H9 (cell line): ENCODE measurements around the gene ACP6. TPM values are rescaled to one million over a fixed set of nuclear protein-coding genes. Genes with fewer than 3 reads are reported as not detected.
A peak's percentile ranks its signal among the peaks of the same experiment; 100 is the strongest.

Experiments used
- DNase-seq: peaks from one replicate; pipeline ENCODE4 v3.0.0-alpha.2; 2017
- H2AFZ ChIP-seq: one replicate; pipeline ENCODE4 v1.6.1; 2013; ENCODE audit warnings: mild to moderate bottlenecking, low read length, control low read depth, moderate library complexity
- H2AK5ac ChIP-seq: 2 replicates; pipeline ENCODE4 v1.6.1; 2013; ENCODE audit warnings: low read length, control low read depth, mixed read lengths; ENCODE audit not compliant: insufficient read length
- H2BK120ac ChIP-seq: one replicate; pipeline ENCODE4 v1.6.1; 2013; ENCODE audit warnings: low read depth, mild to moderate bottlenecking, low read length, control low read depth, inconsistent platforms; ENCODE audit not compliant: poor library complexity, severe bottlenecking
- H2BK12ac ChIP-seq: 2 replicates; pipeline ENCODE4 v1.6.1; 2013; ENCODE audit warnings: low read length, control low read depth, mixed read lengths, low read depth; ENCODE audit not compliant: insufficient read length
- H2BK15ac ChIP-seq: 2 replicates; pipeline ENCODE4 v1.6.1; 2013; ENCODE audit warnings: low read depth, low read length, control low read depth
- H2BK20ac ChIP-seq: one replicate; pipeline ENCODE4 v1.6.1; 2013; ENCODE audit warnings: low read depth, mild to moderate bottlenecking, low read length, control low read depth, inconsistent platforms; ENCODE audit not compliant: poor library complexity, severe bottlenecking
- H2BK5ac ChIP-seq: 2 replicates; pipeline ENCODE4 v1.6.1; 2013; ENCODE audit warnings: low read length, control low read depth, mixed read lengths; ENCODE audit not compliant: insufficient read length
- H3K14ac ChIP-seq: 2 replicates; pipeline ENCODE4 v1.6.1; 2013; ENCODE audit warnings: low read length, control low read depth; ENCODE audit not compliant: insufficient read depth
- H3K18ac ChIP-seq: 2 replicates; pipeline ENCODE4 v1.6.1; 2013; ENCODE audit warnings: low read depth, mild to moderate bottlenecking, mixed read lengths, low read length, control low read depth; ENCODE audit not compliant: insufficient read length
- H3K23ac ChIP-seq: 2 replicates; pipeline ENCODE4 v1.6.1; 2013; ENCODE audit warnings: low read length, control low read depth, mixed read lengths, low read depth; ENCODE audit not compliant: insufficient read length
- H3K23me2 ChIP-seq: 2 replicates; pipeline ENCODE4 v1.6.1; 2013; ENCODE audit warnings: low read depth, mild to moderate bottlenecking, mixed read lengths, low read length, control low read depth; ENCODE audit not compliant: insufficient read length, poor library complexity, severe bottlenecking
- H3K27ac ChIP-seq: 2 replicates; pipeline ENCODE4 v1.5.1; 2013; ENCODE audit warnings: low read length, control low read depth, mixed read lengths, low read depth; ENCODE audit not compliant: insufficient read length
- H3K27me3 ChIP-seq: 2 replicates; pipeline ENCODE4 v1.6.1; 2013; ENCODE audit warnings: low read length, control low read depth, inconsistent platforms; ENCODE audit not compliant: insufficient read depth
- H3K4ac ChIP-seq: 2 replicates; pipeline ENCODE4 v1.6.1; 2013; ENCODE audit warnings: low read depth, mild to moderate bottlenecking, control low read depth, inconsistent platforms, low read length, moderate library complexity
- H3K4me1 ChIP-seq: 2 replicates; pipeline ENCODE4 v1.6.1; 2013; ENCODE audit warnings: low read length, control low read depth, inconsistent platforms; ENCODE audit not compliant: insufficient read depth
- H3K4me2 ChIP-seq: 2 replicates; pipeline ENCODE4 v1.6.1; 2013; ENCODE audit warnings: low read length, control low read depth, mixed read lengths; ENCODE audit not compliant: insufficient read length, insufficient read depth
- H3K56ac ChIP-seq: 2 replicates; pipeline ENCODE4 v1.6.1; 2013; ENCODE audit warnings: low read depth, mild to moderate bottlenecking, mixed read lengths, low read length, control low read depth; ENCODE audit not compliant: insufficient read length
- H3K79me1 ChIP-seq: 2 replicates; pipeline ENCODE4 v1.6.1; 2013; ENCODE audit warnings: low read depth, mild to moderate bottlenecking, moderate library complexity, low read length, control low read depth, inconsistent platforms; ENCODE audit not compliant: insufficient read depth, poor library complexity, severe bottlenecking
- H3K79me2 ChIP-seq: 2 replicates; pipeline ENCODE4 v1.6.1; 2013; ENCODE audit warnings: low read length, control low read depth, inconsistent platforms; ENCODE audit not compliant: insufficient read depth
- H3K9ac ChIP-seq: 2 replicates; pipeline ENCODE4 v1.6.1; 2013; ENCODE audit warnings: low read length, control low read depth, mixed read lengths; ENCODE audit not compliant: insufficient read length; ENCODE audit errors: extremely low read depth
- H3K9me3 ChIP-seq: one replicate; pipeline ENCODE4 v1.6.1; 2013; ENCODE audit warnings: low read depth, low read length, inconsistent platforms; ENCODE audit not compliant: control insufficient read depth
- H3T11ph ChIP-seq: one replicate; pipeline ENCODE4 v1.6.1; 2013; ENCODE audit warnings: mild to moderate bottlenecking, low read length, control low read depth, inconsistent platforms
- H4K20me1 ChIP-seq: one replicate; pipeline ENCODE4 v1.6.1; 2013; ENCODE audit not compliant: control insufficient read depth, insufficient read length, insufficient read depth
- H4K5ac ChIP-seq: 2 replicates; pipeline ENCODE4 v1.6.1; 2013; ENCODE audit warnings: low read depth, mild to moderate bottlenecking, mixed read lengths, low read length, control low read depth; ENCODE audit not compliant: insufficient read length
- H4K8ac ChIP-seq: replicated peaks from 2 replicates; pipeline ENCODE4 v1.6.1; 2013; ENCODE audit warnings: low read length, control low read depth, mixed read lengths, low read depth; ENCODE audit not compliant: insufficient read length
- H4K91ac ChIP-seq: 2 replicates; pipeline ENCODE4 v1.6.1; 2013; ENCODE audit warnings: low read depth, mild to moderate bottlenecking, moderate library complexity, mixed read lengths, low read length, control low read depth; ENCODE audit not compliant: insufficient read length
- H3K27ac Mint-ChIP-seq, 3 experiments: 2 replicates in 2 of 3; 3 replicates in 1 of 3; pipeline ENCODE4 v1.8.0; 2020 to 2021; ENCODE audit warnings: mixed read lengths in 3 of 3, mild to moderate bottlenecking in 1 of 3, moderate library complexity in 1 of 3
- H3K27me3 Mint-ChIP-seq: 2 replicates; pipeline ENCODE4 v1.8.0; 2021; ENCODE audit warnings: low read depth, mild to moderate bottlenecking, moderate library complexity, mixed read lengths
- H3K36me3 Mint-ChIP-seq, 3 experiments: 2 replicates in 2 of 3; 3 replicates in 1 of 3; pipeline ENCODE4 v1.8.0; 2020 to 2021; ENCODE audit warnings: low read depth in 3 of 3, mixed read lengths in 3 of 3; ENCODE audit not compliant: insufficient read depth in 1 of 3
- H3K4me1 Mint-ChIP-seq, 2 experiments: 2 replicates each; pipeline ENCODE4 v1.8.0; 2020; ENCODE audit warnings: mixed read lengths in 2 of 2
- H3K4me3 Mint-ChIP-seq, 2 experiments: 2 replicates in 1 of 2; 3 replicates in 1 of 2; pipeline ENCODE4 v1.8.0; 2020 to 2021; ENCODE audit warnings: mild to moderate bottlenecking in 2 of 2, mixed read lengths in 2 of 2, moderate library complexity in 1 of 2
- H3K9me3 Mint-ChIP-seq, 2 experiments: 2 replicates in 1 of 2; 3 replicates in 1 of 2; pipeline ENCODE4 v1.8.0; 2020; ENCODE audit warnings: mild to moderate bottlenecking in 2 of 2, mixed read lengths in 2 of 2, moderate library complexity in 1 of 2
- WGBS: extraction: QIAGEN DNeasy Blood & Tissue Kit; methylation state at CpG from one replicate; pipeline ENCODE4 v1.1.7; 2013; ENCODE audit warnings: missing lambda C conversion rate, low lambda C conversion rate, mixed read lengths; ENCODE audit not compliant: insufficient read length; ENCODE audit errors: extremely low coverage; 5-methylcytosine and 5-hydroxymethylcytosine counted together
- total RNA-seq: library from RNA; stranded (reverse); gene quantifications from 2 replicates; pipeline ENCODE4 v1.2.1, GENCODE V29; 2021
- TF ChIP-seq, protein P1 (sequence below): fragments of 200-600 bp; sonication (generic); conservative IDR thresholded peaks from 3 replicates; pipeline ENCODE4 v1.8.0; 2021; ENCODE audit warnings: antibody characterized with exemption, mild to moderate bottlenecking

The ACP6 gene
- total RNA-seq, 1 experiment from 2014 or later = 17.1 TPM

DNA sequence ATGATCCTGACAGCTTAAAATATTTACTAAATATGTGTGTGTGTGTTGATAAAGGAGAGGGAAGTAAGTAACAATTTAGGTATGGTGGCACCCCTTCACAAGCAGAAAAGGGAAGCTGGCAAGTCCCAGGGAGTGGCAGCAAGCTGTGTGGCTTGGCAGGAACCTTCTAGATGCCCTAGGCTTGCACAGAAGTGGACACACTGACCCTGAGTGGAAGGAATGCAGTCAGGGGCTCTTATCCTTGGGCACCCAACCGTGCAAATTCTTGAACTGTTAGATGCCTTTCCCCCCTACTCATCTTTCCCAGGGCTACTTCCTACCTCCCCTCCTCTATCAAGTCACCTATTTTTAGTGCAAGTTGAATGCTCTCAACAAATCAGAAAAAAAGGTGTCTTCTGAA lies 18.9 kb downstream of the ACP6 start:
- Mint-ChIP-seq H3K36me3 (peaks cover 16 to 64% (median 52%) of the 10 kb centered on the region in 3 experiments), H3K9me3 (no peaks in the 10 kb centered on the region), H3K4me1 (no peaks in the 10 kb centered on the region), H3K27me3 (no peaks in the 10 kb centered on the region), H3K4me3 (no peak overlapping the region), H3K27ac (peak overlapping the region in 1 of 3 experiments; percentile 34; a peak in 1 of 7 replicates)
- no peak overlapping the region for H4K8ac ChIP-seq
- no peak overlapping the region for H2AFZ ChIP-seq
- no peak overlapping the region for H3K4ac ChIP-seq
- H3K9ac ChIP-seq = no peak overlapping the region
- no peaks in the 10 kb centered on the region for H3K9me3 ChIP-seq
- H2BK20ac ChIP-seq = no peak overlapping the region
- no peak for DNase-seq
- no peaks in the 10 kb centered on the region for H3K79me2 ChIP-seq
- H3K27me3 ChIP-seq = no peaks in the 10 kb centered on the region
- no peak overlapping the region for H2BK5ac ChIP-seq
- H4K91ac ChIP-seq = no peak overlapping the region
- H4K5ac ChIP-seq = no peak overlapping the region
- H2AK5ac ChIP-seq = no peak overlapping the region
- no peaks in the 10 kb centered on the region for H3K23me2 ChIP-seq
- no peak overlapping the region for H2BK15ac ChIP-seq
- no peak overlapping the region for H2BK120ac ChIP-seq
- H3K14ac ChIP-seq = no peak overlapping the region
- H3K18ac ChIP-seq = no peak overlapping the region
- H3T11ph ChIP-seq = no peak overlapping the region
- TF ChIP-seq, protein P1, sequence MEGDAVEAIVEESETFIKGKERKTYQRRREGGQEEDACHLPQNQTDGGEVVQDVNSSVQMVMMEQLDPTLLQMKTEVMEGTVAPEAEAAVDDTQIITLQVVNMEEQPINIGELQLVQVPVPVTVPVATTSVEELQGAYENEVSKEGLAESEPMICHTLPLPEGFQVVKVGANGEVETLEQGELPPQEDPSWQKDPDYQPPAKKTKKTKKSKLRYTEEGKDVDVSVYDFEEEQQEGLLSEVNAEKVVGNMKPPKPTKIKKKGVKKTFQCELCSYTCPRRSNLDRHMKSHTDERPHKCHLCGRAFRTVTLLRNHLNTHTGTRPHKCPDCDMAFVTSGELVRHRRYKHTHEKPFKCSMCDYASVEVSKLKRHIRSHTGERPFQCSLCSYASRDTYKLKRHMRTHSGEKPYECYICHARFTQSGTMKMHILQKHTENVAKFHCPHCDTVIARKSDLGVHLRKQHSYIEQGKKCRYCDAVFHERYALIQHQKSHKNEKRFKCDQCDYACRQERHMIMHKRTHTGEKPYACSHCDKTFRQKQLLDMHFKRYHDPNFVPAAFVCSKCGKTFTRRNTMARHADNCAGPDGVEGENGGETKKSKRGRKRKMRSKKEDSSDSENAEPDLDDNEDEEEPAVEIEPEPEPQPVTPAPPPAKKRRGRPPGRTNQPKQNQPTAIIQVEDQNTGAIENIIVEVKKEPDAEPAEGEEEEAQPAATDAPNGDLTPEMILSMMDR = no peak
- H2BK12ac ChIP-seq = no peak overlapping the region
- H3K4me2 ChIP-seq = no peak overlapping the region
- H3K27ac ChIP-seq = no peak overlapping the region
- H3K56ac ChIP-seq = no peak overlapping the region
- H3K79me1 ChIP-seq = no peaks in the 10 kb centered on the region
- WGBS = no CpG with 5 or more reads among the region's 1 CpG
- no peaks in the 10 kb centered on the region for H4K20me1 ChIP-seq
- H3K23ac ChIP-seq = no peak overlapping the region
- no peaks in the 10 kb centered on the region for H3K4me1 ChIP-seq
